Sigmoid colon (tissue), 3 donors: ENCODE measurements around the gene POMGNT1.

Experiments used
- POLR2A ChIP-seq, 2 donors: fragments of 450-650 bp; IDR thresholded peaks; one replicate each; pipeline ENCODE4 v1.6.1; 2016; ENCODE audit warnings: antibody characterized with exemption in 2 of 2, mild to moderate bottlenecking in 2 of 2, moderate library complexity in 2 of 2
- TF ChIP-seq, protein P1 (sequence below), 4 experiments: fragments of 450-650 bp in 3 of 4; fragments of 200-600 bp in 1 of 4; IDR thresholded peaks; one replicate each; pipeline ENCODE4 v1.5.1; 2016 to 2019; ENCODE audit warnings: antibody characterized with exemption in 4 of 4, mild to moderate bottlenecking in 3 of 4, moderate library complexity in 2 of 4

DNA sequence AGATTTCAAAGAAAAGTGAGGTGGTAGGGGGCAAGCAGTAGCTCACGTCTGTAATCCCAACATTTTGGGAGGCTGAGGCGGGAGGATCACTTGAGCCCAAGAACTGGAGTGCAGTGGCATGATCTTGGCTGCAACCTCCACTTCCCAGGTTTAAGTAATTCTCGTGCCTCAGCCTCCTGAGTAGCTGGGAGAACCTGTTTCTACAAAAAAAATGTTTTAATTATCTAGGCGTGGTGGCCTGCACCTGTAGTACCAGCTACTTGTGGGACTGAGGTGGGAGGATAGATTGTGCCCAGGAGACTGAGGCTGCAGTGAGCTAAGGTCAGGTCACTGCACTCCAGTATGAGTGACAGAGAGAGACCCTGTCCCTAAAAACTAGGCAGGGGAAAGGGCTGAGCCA lies 25.9 kb downstream of the POMGNT1 start:
- TF ChIP-seq, protein P1, sequence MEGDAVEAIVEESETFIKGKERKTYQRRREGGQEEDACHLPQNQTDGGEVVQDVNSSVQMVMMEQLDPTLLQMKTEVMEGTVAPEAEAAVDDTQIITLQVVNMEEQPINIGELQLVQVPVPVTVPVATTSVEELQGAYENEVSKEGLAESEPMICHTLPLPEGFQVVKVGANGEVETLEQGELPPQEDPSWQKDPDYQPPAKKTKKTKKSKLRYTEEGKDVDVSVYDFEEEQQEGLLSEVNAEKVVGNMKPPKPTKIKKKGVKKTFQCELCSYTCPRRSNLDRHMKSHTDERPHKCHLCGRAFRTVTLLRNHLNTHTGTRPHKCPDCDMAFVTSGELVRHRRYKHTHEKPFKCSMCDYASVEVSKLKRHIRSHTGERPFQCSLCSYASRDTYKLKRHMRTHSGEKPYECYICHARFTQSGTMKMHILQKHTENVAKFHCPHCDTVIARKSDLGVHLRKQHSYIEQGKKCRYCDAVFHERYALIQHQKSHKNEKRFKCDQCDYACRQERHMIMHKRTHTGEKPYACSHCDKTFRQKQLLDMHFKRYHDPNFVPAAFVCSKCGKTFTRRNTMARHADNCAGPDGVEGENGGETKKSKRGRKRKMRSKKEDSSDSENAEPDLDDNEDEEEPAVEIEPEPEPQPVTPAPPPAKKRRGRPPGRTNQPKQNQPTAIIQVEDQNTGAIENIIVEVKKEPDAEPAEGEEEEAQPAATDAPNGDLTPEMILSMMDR (IDR thresholded peaks at IDR 0.05) = no peak
- no peak for TF ChIP-seq POLR2A (IDR thresholded peaks at IDR 0.05)
